Endothelial cell of umbilical vein (primary cell): ENCODE results near the gene TMEM179B. TPM values are rescaled to one million over a fixed set of nuclear protein-coding genes. Genes with fewer than 3 reads are reported as not detected.

Experiments
- BruUV-seq: library from RNA; stranded (reverse); fragments of 400-500 nt; replicated peaks from 2 replicates; lab custom pipeline; 2021; lab: Mats Ljungman, UMichigan
- CTCF ChIA-PET: fragments of 300-600, 350-600 bp; sonication (Branson Sonifier 250); formaldehyde crosslinking; loops from one replicate; lab custom pipeline; 2021; ENCODE audit warnings: antibody characterized with exemption, inconsistent platforms; lab: Charles Lee
- POLR2A ChIA-PET: fragments of 300-600, 350-600 bp; sonication (Branson Sonifier 250); formaldehyde crosslinking; loops from one replicate; lab custom pipeline; 2021; ENCODE audit warnings: antibody characterized with exemption, inconsistent platforms; lab: Charles Lee
- DNase-seq: peaks from one replicate; pipeline ENCODE4 v3.0.0-alpha.2; 2011; ENCODE audit warnings: low read depth, low spot score
- FAIRE-seq: peaks from 2 replicates; lab custom pipeline; 2011; peaks lifted over from hg19 to GRCh38; lab: Jason Lieb, UNC
- H2AFZ ChIP-seq: 2 replicates; pipeline ENCODE4 v1.6.0; 2012; ENCODE audit warnings: low read depth, low read length, control low read depth, inconsistent platforms
- H3K27ac ChIP-seq: 2 replicates; pipeline ENCODE4 v1.5.1; 2011; ENCODE audit warnings: low read depth, mild to moderate bottlenecking, control low read depth, low read length, moderate library complexity; ENCODE audit not compliant: insufficient read depth
- H3K27me3 ChIP-seq, 2 experiments: 2 replicates each; pipeline versions ENCODE4 v1.6.0 to v1.6.1; 2011; ENCODE audit warnings: low read length in 2 of 2, mixed read lengths in 1 of 2; ENCODE audit not compliant: control insufficient read depth in 2 of 2, insufficient read depth in 2 of 2
- H3K36me3 ChIP-seq, 2 experiments: 2 replicates in 1 of 2; 3 replicates in 1 of 2; pipeline ENCODE4 v1.5.1; 2011; ENCODE audit warnings: low read length in 2 of 2, mild to moderate bottlenecking in 1 of 2, moderate library complexity in 1 of 2; ENCODE audit not compliant: control insufficient read depth in 2 of 2, insufficient read depth in 2 of 2; ENCODE audit errors: extremely low read depth in 1 of 2
- H3K4me1 ChIP-seq: 3 replicates; pipeline ENCODE4 v1.5.1; 2011; ENCODE audit warnings: mild to moderate bottlenecking, low read length; ENCODE audit not compliant: control insufficient read depth, insufficient read depth; ENCODE audit errors: extremely low read depth
- H3K4me2 ChIP-seq: 2 replicates; pipeline ENCODE4 v1.6.1; 2011; ENCODE audit warnings: low read length, control low read depth, mixed read lengths; ENCODE audit not compliant: insufficient read depth
- H3K4me3 ChIP-seq, 3 experiments: fragments of 200-600 bp in 1 of 3; sonication (generic), shearing (Covaris generic) in 1 of 3; replicated peaks in 1 of 3; 2 replicates each; pipeline ENCODE4 v1.5.1; 2011 to 2016; ENCODE audit warnings: control low read depth in 3 of 3, low read length in 3 of 3, mild to moderate bottlenecking in 2 of 3, inconsistent platforms in 1 of 3, low read depth in 1 of 3, moderate library complexity in 1 of 3; ENCODE audit not compliant: insufficient read depth in 1 of 3
- H3K79me2 ChIP-seq: 2 replicates; pipeline ENCODE4 v1.6.0; 2012; ENCODE audit warnings: low read length, inconsistent platforms; ENCODE audit not compliant: control insufficient read depth, insufficient read depth
- H3K9ac ChIP-seq: replicated peaks from 2 replicates; pipeline ENCODE3; 2011; ENCODE audit warnings: low read length, control low read depth; ENCODE audit not compliant: insufficient read depth; ENCODE audit errors: extremely low read depth
- H3K9me1 ChIP-seq: replicated peaks from 3 replicates; pipeline ENCODE4 v1.6.0; 2011; ENCODE audit warnings: mild to moderate bottlenecking, low read length; ENCODE audit not compliant: control insufficient read depth, insufficient read depth; ENCODE audit errors: extremely low read depth
- H3K9me3 ChIP-seq: replicated peaks from 2 replicates; pipeline ENCODE4 v1.5.1; 2012; ENCODE audit warnings: low read length, inconsistent platforms; ENCODE audit not compliant: control insufficient read depth, insufficient read depth
- H4K20me1 ChIP-seq: replicated peaks from 2 replicates; pipeline ENCODE3; 2011; ENCODE audit warnings: mild to moderate bottlenecking, low read length; ENCODE audit not compliant: control insufficient read depth, insufficient read depth; ENCODE audit errors: extremely low read depth
- CTCF ChIP-seq, 2 donors: IDR thresholded peaks; 1 replicate in 1 of 2; 2 replicates in 1 of 2; pipeline ENCODE4 v1.5.1; 2011; ENCODE audit warnings: low read length in 2 of 2, mild to moderate bottlenecking in 2 of 2, moderate library complexity in 2 of 2, control low read depth in 1 of 2, inconsistent platforms in 1 of 2, low read depth in 1 of 2; ENCODE audit not compliant: insufficient read depth in 1 of 2; ENCODE audit errors: extremely low read depth in 1 of 2
- EZH2 ChIP-seq: IDR thresholded peaks from 2 replicates; pipeline ENCODE4 v1.6.1; 2012; ENCODE audit warnings: borderline replicate concordance, low read depth, mild to moderate bottlenecking, moderate library complexity, low read length, inconsistent platforms; ENCODE audit not compliant: severe bottlenecking
- FOS ChIP-seq: IDR thresholded peaks from 2 replicates; pipeline ENCODE4 v1.6.1; 2011; ENCODE audit warnings: mild to moderate bottlenecking, low read length, moderate library complexity, borderline replicate concordance; ENCODE audit not compliant: insufficient read depth
- GATA2 ChIP-seq: IDR thresholded peaks from 2 replicates; pipeline ENCODE4 v1.7.0; 2011; ENCODE audit warnings: low read depth, mild to moderate bottlenecking, moderate library complexity, mixed read lengths, low read length; ENCODE audit not compliant: insufficient read length, insufficient read depth
- JUN ChIP-seq: IDR thresholded peaks from 2 replicates; pipeline ENCODE4 v1.6.1; 2011; ENCODE audit warnings: borderline replicate concordance, low read depth; ENCODE audit not compliant: insufficient read length, insufficient read depth
- MAX ChIP-seq: IDR thresholded peaks from 2 replicates; pipeline ENCODE4 v1.6.1; 2011; ENCODE audit not compliant: insufficient read depth, insufficient read length
- MYC ChIP-seq: IDR thresholded peaks from one replicate; pipeline ENCODE4 v1.6.1; 2011; ENCODE audit warnings: mild to moderate bottlenecking, low read depth, low read length
- POLR2A ChIP-seq: IDR thresholded peaks from 2 replicates; pipeline ENCODE4 v1.6.1; 2012; ENCODE audit warnings: low read depth, mild to moderate bottlenecking, control low read depth, low read length
- POLR2AphosphoS5 ChIP-seq: IDR thresholded peaks from 2 replicates; pipeline ENCODE4 v1.6.1; 2012; ENCODE audit warnings: low read depth, mild to moderate bottlenecking, control low read depth, low read length, moderate library complexity; ENCODE audit not compliant: insufficient read depth
- dilution Hi-C: fragments of 300-500 bp; cut with MboI; formaldehyde crosslinking; loops from one replicate; pipeline ENCODE4 v1.15.0; 2019; ENCODE audit warnings: low sequenced_read_pairs; ENCODE audit not compliant: extremely low pct_ligation_motif_present
- intact Hi-C: fragments of 100-400 bp; cut with micrococcal nuclease; formaldehyde crosslinking; loops from one replicate; pipeline ENCODE4 v1.10.0; 2022
- polyA plus RNA-seq, 4 experiments: library from polyadenylated mRNA; depleted of rRNA in 3 of 4; stranded (reverse) in 3 of 4; unstranded in 1 of 4; fragments of >200 nt; gene quantifications; 2 replicates each; pipeline versions ENCODE4 v1.2.1 to v1.2.3, GENCODE V29; 2011 to 2012; ENCODE audit warnings: missing spikeins in 1 of 4
- total RNA-seq: library from RNA; stranded (reverse); gene quantifications from 2 replicates; pipeline ENCODE4 v1.2.3, GENCODE V29; 2021

The TMEM179B gene
- total and polyA plus RNA-seq, 2 donors (not counting 3 experiments of a cell fraction or from before 2014, with no cell fraction given), result 27.6 to 102 TPM

DNA sequence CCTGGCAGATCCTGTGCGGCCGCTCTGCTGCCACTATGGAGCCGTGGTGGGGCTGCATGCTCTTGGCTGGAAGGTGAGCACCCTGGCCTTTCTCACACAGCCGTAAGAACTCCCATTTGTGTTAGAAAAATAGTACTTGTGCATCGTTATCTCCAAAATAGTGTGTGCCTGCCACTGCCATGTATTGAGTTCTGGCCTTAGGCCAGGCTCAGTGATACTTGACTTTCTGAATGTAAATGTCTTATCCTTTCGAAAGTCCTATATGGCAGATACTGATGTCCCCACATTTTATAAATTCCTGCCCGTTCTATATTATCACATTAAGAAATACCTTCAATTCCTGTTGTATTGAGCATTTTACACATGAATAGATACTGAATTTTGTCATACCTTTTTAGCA lies 4.4 kb upstream of the TMEM179B start:
- POLR2A ChIA-PET, result no interaction called here
- no TSS peak for BruUV-seq
- dilution Hi-C loops, result no loop called here

More for the DNA sequence above, 4.4 kb upstream of the TMEM179B start:
- Histone ChIP-seq H2AFZ (no peak overlapping the region), H3K4me2 (no peak overlapping the region), H3K9ac (no peak overlapping the region), H3K79me2 (peaks cover under 1% of the 10 kb centered on the region), H3K9me1 (no peaks in the 10 kb centered on the region), H4K20me1 (no peaks in the 10 kb centered on the region), H3K4me3 (no peak overlapping the region), H3K9me3 (no peaks in the 10 kb centered on the region), H3K4me1 (peaks cover 6% of the 10 kb centered on the region), H3K36me3 (peaks cover 0 to 15% of the 10 kb centered on the region in 2 experiments), H3K27me3 (no peaks in the 10 kb centered on the region), H3K27ac (no peak overlapping the region)
- CTCF ChIA-PET, result no interaction called here
- intact Hi-C loops, result no loop called here
- no peak for FAIRE-seq
- DNase-seq, result no peak
- TF ChIP-seq FOS (no peak), POLR2AphosphoS5 (no peak), MYC (no peak), CTCF (IDR thresholded peaks at IDR 0.05; ENCODE audit: extremely low read depth in 1 of 2, insufficient read depth in 1 of 2, low read depth in 1 of 2, low read length in 2 of 2) (no peak), MAX (no peak), JUN (no peak), GATA2 (no peak), EZH2 (no peak), POLR2A (no peak)
